Kidney (tissue), 14 donors: Measurements from ENCODE around the gene C22orf31. TPM values are rescaled to one million over a fixed set of nuclear protein-coding genes. Genes with fewer than 3 reads are reported as not detected.

ENCODE experiments used
- DNase-seq, 5 donors: peaks; one replicate each; pipeline ENCODE4 v3.0.0-alpha.2; 2013 to 2020
- FAIRE-seq: peaks from 2 replicates; lab custom pipeline; 2012; peaks lifted over from hg19 to GRCh38; lab: Jason Lieb, UNC
- H3K27ac ChIP-seq, 2 donors: one replicate each; pipeline ENCODE4 v1.7.0; 2013; ENCODE audit warnings: low read depth in 2 of 2, low read length in 2 of 2, inconsistent platforms in 1 of 2
- H3K27me3 ChIP-seq: one replicate; pipeline ENCODE4 v1.7.1; 2013; ENCODE audit warnings: low read length, inconsistent platforms; ENCODE audit not compliant: control insufficient read depth, insufficient read depth
- H3K36me3 ChIP-seq, 3 donors: one replicate each; pipeline versions ENCODE4 v1.7.0 to v1.7.1; 2013; ENCODE audit warnings: low read length in 3 of 3, control low read depth in 1 of 3, inconsistent platforms in 1 of 3; ENCODE audit not compliant: insufficient read depth in 3 of 3, control insufficient read depth in 2 of 3
- H3K4me1 ChIP-seq, 3 donors: one replicate each; pipeline versions ENCODE4 v1.7.0 to v1.7.1; 2013; ENCODE audit warnings: low read length in 3 of 3, inconsistent platforms in 1 of 3, low read depth in 1 of 3; ENCODE audit not compliant: control insufficient read depth in 2 of 3, insufficient read depth in 2 of 3
- H3K4me3 ChIP-seq, 3 donors: one replicate each; pipeline versions ENCODE4 v1.7.0 to v1.8.1; 2013; ENCODE audit warnings: low read length in 3 of 3, control low read depth in 1 of 3, inconsistent platforms in 1 of 3
- H3K9ac ChIP-seq, 3 donors: one replicate each; pipeline versions ENCODE4 v1.7.0 to v1.7.1; 2013; ENCODE audit warnings: low read length in 3 of 3, control low read depth in 1 of 3, inconsistent platforms in 1 of 3
- H3K9me3 ChIP-seq, 3 donors: one replicate each; pipeline versions ENCODE4 v1.7.0 to v1.7.1; 2013; ENCODE audit warnings: low read length in 3 of 3, control low read depth in 1 of 3, inconsistent platforms in 1 of 3; ENCODE audit not compliant: control insufficient read depth in 2 of 3, insufficient read depth in 1 of 3
- CTCF ChIP-seq: IDR thresholded peaks from 3 replicates; pipeline ENCODE4 v1.5.1; 2012; ENCODE audit warnings: mild to moderate bottlenecking, moderate library complexity, borderline replicate concordance; ENCODE audit not compliant: insufficient read depth; ENCODE audit errors: extremely low read depth
- intact Hi-C: fragments of 100-400 bp; cut with DNase I; formaldehyde crosslinking; loops from one replicate; pipeline ENCODE4 v1.11.1; 2022
- polyA plus RNA-seq: library from polyadenylated mRNA; stranded (reverse); fragments of 350-450 nt; fragmentation: Illumina TruSeq; extraction: RNeasy Lipid Tissue Mini Kit (QIAGEN cat#74804); gene quantifications from one replicate; pipeline ENCODE4 v1.2.3, GENCODE V29; 2014; ENCODE audit warnings: low read depth, low replicate concordance; ENCODE audit not compliant: insufficient read depth
- total RNA-seq: library from RNA; stranded (reverse); fragmentation: NEBNext Ultra II Directional; extraction: Animal tissue kit (Norgen Biotek cat#: 25700); gene quantifications from one replicate; pipeline ENCODE4 v1.2.1, GENCODE V29; 2021
- donor health status: control.
- donor health status: control.
- donor health status: control.
- donor health status: control.
- donor health status: control.
- donor health status: DM: yes; HTN: yes; CAD: no.
- donor health status: Normal renal cell carcinoma (clear cell type).

Gene C22orf31
- total and polyA plus RNA-seq, 2 donors from 2014 or later, result not detected

GRCh38 chr22:29095459-29095858, 33.8 kb upstream of the C22orf31 start:
- TF ChIP-seq CTCF, result no peak
- Histone ChIP-seq H3K27ac (no peak overlapping the region), H3K9ac (no peak overlapping the region), H3K27me3 (no peaks in the 10 kb centered on the region), H3K36me3 (peaks cover 0 to 11% (median 5%) of the 10 kb centered on the region in 3 donors), H3K4me3 (no peak overlapping the region), H3K9me3 (no peaks in the 10 kb centered on the region), H3K4me1 (peaks cover 0 to 6% (median 2%) of the 10 kb centered on the region in 3 donors)
- intact Hi-C loops, result no loop called here
- FAIRE-seq (no peak), DNase-seq (no peak)

- no peak overlapping the region for H3K4me3 ChIP-seq
- H3K27ac ChIP-seq, result no peak overlapping the region
- H3K36me3 ChIP-seq, result peaks cover 0 to 8% (median 5%) of the 10 kb centered on the region in 3 donors
- no peaks in the 10 kb centered on the region for H3K9me3 ChIP-seq
- H3K27me3 ChIP-seq, result no peaks in the 10 kb centered on the region
- intact Hi-C loops, result no loop called here
- H3K9ac ChIP-seq, result no peak overlapping the region
- no peak for TF ChIP-seq CTCF
- peaks cover 0 to 6% (median 5%) of the 10 kb centered on the region in 3 donors for H3K4me1 ChIP-seq
- no peak for FAIRE-seq
- DNase-seq, result peak in 4 of 5 donors; percentile 46 to 89 (median 72)
Observed at GRCh38 chr22:29093501-29094300, 32.1 kb upstream of the C22orf31 start.

- H3K4me1 ChIP-seq, result peaks cover 0 to 6% (median 5%) of the 10 kb centered on the region in 3 donors
Observed at GRCh38 chr22:29093030-29093429, 31.4 kb upstream of the C22orf31 start.

More at GRCh38 chr22:29093030-29093429, 31.4 kb upstream of the C22orf31 start:
- H3K36me3 ChIP-seq, result peaks cover 0 to 8% (median 5%) of the 10 kb centered on the region in 3 donors
- no peaks in the 10 kb centered on the region for H3K27me3 ChIP-seq
- DNase-seq (no peak), FAIRE-seq (no peak)
- no peak for TF ChIP-seq CTCF
- intact Hi-C loops, result no loop called here
- no peaks in the 10 kb centered on the region for H3K9me3 ChIP-seq
- no peak overlapping the region for H3K9ac ChIP-seq
- no peak overlapping the region for H3K27ac ChIP-seq
- H3K4me3 ChIP-seq, result no peak overlapping the region
